NCI-H2029 treated with DMSO at 0.1 percent for 48 hours (cell line): ENCODE measurements around the gene ACSF3.
"Not testable (repeated sequence)": the region's sequence is repeated elsewhere in the genome, so short reads cannot be mapped to it uniquely, and the experiment has no call there.

Experiments used
- DNase-seq: peaks from one replicate; lab custom pipeline; 2025; lab: John Stamatoyannopoulos, UW

Gene ACSF3

GRCh38 chr16:89055894-89056555 lies 37.6 kb upstream of the ACSF3 start:
- no peak for DNase-seq

DNA sequence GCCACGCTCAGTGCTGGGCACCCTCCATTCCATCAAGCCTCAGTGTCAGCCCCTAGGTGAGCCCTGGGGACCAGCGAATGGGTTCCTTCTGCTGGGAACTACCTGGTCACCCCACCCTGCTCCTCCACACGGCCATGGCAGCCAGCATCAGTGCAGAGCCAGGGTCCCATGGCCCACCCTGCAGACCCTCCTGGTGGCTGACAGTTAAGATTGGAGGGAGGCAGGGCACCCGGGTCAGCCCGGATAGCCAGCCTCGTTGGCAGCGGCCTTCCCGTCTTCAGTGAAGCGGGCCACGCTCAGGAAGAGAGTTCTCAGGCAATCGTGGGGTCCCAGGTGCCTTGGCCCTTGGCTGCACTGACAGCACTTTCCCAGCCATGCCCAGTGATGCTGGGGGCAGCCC lies 37.1 kb upstream of the ACSF3 start:
- DNase-seq = no peak

DNA sequence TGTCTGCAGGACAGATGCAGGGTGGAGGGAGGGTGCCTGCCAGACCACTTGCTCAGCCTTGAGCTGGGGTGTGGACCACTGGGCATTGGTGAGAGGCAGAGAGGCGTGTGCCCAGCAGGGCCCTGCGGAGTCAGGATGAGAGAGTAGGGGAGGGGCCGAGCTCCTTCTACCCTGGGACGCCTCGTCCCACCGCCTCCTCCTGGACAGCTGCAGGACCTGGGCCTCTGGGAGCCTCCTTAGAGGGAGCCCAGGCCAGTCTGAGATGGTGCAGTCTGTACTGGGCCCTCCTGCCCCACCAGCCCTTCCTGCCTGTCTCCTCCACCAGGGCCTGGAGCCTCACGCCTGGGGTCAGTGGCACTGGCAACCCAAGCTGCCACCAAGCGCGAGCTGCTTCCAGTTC lies 35.9 kb upstream of the ACSF3 start:
- DNase-seq = no peak

- no peak for DNase-seq
These were observed 34.8 kb upstream of the ACSF3 start for GRCh38 chr16:89058812-89059211.

DNA sequence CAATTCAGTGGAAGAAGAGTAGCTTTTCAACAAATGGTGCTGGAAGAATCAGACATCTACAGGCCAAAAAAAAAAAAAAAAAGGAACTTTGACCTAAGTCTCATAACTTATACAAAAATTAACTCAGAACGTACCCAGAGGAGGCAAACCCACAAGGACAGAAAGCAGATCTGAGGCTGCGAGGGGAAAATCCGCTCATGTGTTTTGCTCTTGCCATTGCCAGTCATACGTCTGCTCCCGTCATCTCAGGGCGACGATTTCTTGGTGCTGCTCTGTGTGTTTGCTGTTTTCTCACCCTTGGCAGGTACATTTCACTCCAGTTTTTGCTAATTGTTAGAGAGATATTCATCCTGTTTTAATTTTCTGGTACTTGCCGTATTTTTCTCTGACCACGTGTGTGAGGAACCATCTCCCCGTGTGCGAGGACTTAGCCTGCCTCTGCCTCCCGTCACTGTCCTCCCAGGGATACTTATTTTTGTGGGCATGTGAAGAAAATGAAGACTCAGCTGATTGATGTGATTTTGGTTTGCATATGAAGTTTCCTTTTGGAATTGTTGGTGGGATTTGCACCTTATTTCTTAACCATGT lies 33.4 kb upstream of the ACSF3 start:
- no peak for DNase-seq

GRCh38 chr16:89061086-89061485 lies 32.6 kb upstream of the ACSF3 start:
- DNase-seq = no peak

- DNase-seq = no peak
These were observed 31.9 kb upstream of the ACSF3 start for GRCh38 chr16:89061590-89062380.

- DNase-seq = no peak
These were observed 31.0 kb upstream of the ACSF3 start for GRCh38 chr16:89062389-89063345.

DNA sequence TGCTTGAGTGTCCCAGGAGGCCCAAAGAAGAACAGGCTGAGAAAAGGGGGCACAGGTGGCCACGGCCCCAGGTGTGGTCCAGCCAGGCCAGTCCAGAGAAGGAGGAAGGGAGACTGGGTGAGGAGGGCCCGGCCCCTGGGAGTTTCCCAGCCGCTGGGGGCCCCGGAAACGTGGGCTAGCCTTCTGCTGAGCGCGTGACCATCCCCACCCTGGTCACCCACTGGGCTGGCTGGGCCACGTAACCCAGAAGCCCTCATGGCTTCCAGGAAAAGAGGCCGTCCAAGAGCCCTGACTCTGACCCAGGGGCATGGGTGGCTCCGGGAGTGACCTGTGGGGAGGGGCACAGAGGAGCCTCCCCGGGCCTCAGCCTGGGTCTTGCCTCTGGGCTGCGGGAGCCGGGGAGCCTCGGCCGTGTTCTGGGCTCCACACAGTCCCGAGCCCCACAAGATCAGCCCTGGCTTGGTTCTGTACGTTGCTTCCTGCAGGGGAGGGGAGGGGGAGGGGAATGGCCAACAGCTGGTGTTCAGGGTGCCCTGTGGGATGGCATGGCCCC lies 29.8 kb upstream of the ACSF3 start:
- no peak for DNase-seq

- DNase-seq = no peak
These were observed 28.8 kb upstream of the ACSF3 start for GRCh38 chr16:89064606-89065457.

- no peak for DNase-seq
These were observed 28.2 kb upstream of the ACSF3 start for GRCh38 chr16:89065458-89065822.

- no peak for DNase-seq
These were observed 26.9 kb upstream of the ACSF3 start for GRCh38 chr16:89066721-89067120.

- DNase-seq = no peak
These were observed 25.8 kb upstream of the ACSF3 start for GRCh38 chr16:89067677-89068443.

- not testable (repeated sequence) for DNase-seq
These were observed 24.6 kb upstream of the ACSF3 start for GRCh38 chr16:89068814-89069616.

- DNase-seq = no peak
These were observed 23.7 kb upstream of the ACSF3 start for GRCh38 chr16:89069920-89070319.

DNA sequence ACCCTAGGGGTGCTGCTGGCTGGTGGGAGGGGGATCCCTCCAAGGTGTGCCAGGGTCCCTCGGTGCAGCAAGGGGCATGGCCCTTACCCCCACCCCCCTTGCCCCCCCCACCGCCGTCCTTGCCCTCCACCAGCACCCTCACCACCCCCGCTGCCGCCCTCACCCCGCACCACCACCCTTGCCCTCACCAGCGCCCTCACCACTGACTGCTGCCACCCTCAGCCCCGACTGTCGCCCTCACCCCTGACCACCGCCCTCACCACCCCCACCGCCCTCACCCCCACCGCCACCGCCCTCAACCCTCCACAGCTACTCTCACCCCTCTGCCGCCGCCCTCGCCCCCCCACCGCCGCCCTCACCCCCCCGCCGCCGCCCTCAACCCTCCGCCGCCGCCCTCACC lies 23.1 kb upstream of the ACSF3 start:
- DNase-seq = no peak

DNA sequence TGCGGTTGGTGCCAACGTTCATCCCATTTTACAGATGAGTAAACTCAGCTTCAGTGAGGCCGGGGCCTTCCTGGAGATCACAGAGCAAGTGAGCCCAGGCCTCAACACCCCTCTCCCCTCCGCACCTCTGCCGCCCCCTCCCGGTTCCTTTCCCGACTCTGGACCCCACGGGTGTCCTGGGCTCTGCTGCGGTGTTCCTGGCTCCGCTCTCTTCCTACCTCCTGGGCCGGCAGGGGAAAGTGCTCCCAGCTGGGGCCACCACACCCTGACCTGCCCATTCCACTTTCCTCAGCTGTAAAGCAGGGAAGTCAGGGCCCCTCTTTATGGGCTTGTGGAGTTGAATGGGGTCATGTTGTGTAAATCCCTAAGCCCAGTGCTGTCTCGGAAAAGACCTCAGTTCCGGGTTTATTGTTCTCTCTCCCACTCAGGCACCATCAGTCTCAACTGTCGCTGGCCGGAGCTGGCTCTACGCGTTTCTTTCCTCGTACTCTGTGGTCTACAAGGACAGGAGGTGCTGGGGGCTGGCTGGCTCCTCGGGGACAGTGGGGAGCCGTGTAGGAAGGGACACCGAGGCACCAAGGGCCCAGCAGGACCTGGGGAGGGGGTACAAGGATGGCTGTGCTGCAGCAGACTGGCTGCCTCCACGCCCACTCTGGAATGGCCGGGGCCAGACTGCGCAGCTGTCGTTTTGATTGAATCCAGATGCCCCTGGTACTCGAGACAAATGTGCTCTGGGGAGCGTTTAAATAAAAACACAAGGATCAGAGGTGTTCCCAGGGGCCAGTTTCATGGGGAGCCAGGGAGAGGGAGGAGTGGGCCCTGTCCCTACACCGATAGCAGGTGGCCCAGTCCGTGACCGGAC lies 21.7 kb upstream of the ACSF3 start:
- DNase-seq = no peak

GRCh38 chr16:89072548-89073130 lies 21.0 kb upstream of the ACSF3 start:
- no peak for DNase-seq
